Heart left ventricle (tissue), 13 donors: ENCODE measurements around the gene TRAFD1.

Experiments
- POLR2A ChIP-seq, 2 donors: fragments of 450-650 bp; IDR thresholded peaks; one replicate each; pipeline ENCODE4 v1.6.1; 2017; ENCODE audit warnings: antibody characterized with exemption in 2 of 2, mild to moderate bottlenecking in 2 of 2, moderate library complexity in 2 of 2
- TF ChIP-seq, protein P1 (sequence below), 12 donors: fragments of 200-600 bp; sonication (generic) in 4 of 12; IDR thresholded peaks; one replicate each; pipeline versions ENCODE4 v1.5.0 to v1.8.0; 2018 to 2022; ENCODE audit warnings: antibody characterized with exemption in 12 of 12, mild to moderate bottlenecking in 5 of 12
- donor health status: ischemic (EF 13 %, LVEDD 7.1; RV severe dilation, severe dysfunction).
- donor health status: DM: no; HTN: yes; CAD: no.
- donor health status: DM: no; HTN: no; CAD: no.
- donor health status: ischemic (EF 25% LVEDD 6.9; RV normal size, moderate dysfunction).
- donor health status: ischemic (EF 25% LVEDD 5.7; RV mildly dilated, moderate dysfunction).
- donor health status: ischemic (EF 35%, LVEDD 5.7; RV mildly dilated, moderate dysfunction).
- donor health status: nonischemic (EF 11% LVEDD 7.7; RV severe dilation, severe dysfunction).
- donor health status: DM: yes; HTN: yes; CAD: no.
- donor health status: PGD.
- donor health status: ischemic (EF 29% LVEDD 5.4; RV normal size, mild dysfunction).
- donor health status: nonischemic (EF 23%, LVEDD 6.1; RV moderate dilation, normal function).

- TF ChIP-seq, protein P1, sequence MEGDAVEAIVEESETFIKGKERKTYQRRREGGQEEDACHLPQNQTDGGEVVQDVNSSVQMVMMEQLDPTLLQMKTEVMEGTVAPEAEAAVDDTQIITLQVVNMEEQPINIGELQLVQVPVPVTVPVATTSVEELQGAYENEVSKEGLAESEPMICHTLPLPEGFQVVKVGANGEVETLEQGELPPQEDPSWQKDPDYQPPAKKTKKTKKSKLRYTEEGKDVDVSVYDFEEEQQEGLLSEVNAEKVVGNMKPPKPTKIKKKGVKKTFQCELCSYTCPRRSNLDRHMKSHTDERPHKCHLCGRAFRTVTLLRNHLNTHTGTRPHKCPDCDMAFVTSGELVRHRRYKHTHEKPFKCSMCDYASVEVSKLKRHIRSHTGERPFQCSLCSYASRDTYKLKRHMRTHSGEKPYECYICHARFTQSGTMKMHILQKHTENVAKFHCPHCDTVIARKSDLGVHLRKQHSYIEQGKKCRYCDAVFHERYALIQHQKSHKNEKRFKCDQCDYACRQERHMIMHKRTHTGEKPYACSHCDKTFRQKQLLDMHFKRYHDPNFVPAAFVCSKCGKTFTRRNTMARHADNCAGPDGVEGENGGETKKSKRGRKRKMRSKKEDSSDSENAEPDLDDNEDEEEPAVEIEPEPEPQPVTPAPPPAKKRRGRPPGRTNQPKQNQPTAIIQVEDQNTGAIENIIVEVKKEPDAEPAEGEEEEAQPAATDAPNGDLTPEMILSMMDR (IDR thresholded peaks at IDR 0.05): no peak
- no peak for TF ChIP-seq POLR2A (IDR thresholded peaks at IDR 0.05)
These were observed 9.9 kb upstream of the TRAFD1 start for GRCh38 chr12:112115259-112116045.
